Coronary artery (tissue), 2 donors: ENCODE results near the gene CTF1.

Experiments used
- DNase-seq: peaks from one replicate; pipeline ENCODE4 v3.0.0-alpha.2; 2017; ENCODE audit warnings: low spot score
- H3K27ac ChIP-seq, 2 donors: fragments of 200-600 bp; sonication (generic); one replicate each; pipeline ENCODE4 v1.5.1; 2016 to 2019
- H3K4me3 ChIP-seq: fragments of 200-600 bp; sonication (generic); 2 replicates; pipeline ENCODE4 v1.5.1; 2016; ENCODE audit warnings: mild to moderate bottlenecking, moderate library complexity
- TF ChIP-seq, protein P1 (sequence below): fragments of 200-600 bp; sonication (generic); IDR thresholded peaks from one replicate; pipeline ENCODE4 v1.5.1; 2019; ENCODE audit warnings: antibody characterized with exemption

The CTF1 gene

GRCh38 chr16:30926937-30927788 is 30.7 kb downstream of the CTF1 start:
- TF ChIP-seq, protein P1, sequence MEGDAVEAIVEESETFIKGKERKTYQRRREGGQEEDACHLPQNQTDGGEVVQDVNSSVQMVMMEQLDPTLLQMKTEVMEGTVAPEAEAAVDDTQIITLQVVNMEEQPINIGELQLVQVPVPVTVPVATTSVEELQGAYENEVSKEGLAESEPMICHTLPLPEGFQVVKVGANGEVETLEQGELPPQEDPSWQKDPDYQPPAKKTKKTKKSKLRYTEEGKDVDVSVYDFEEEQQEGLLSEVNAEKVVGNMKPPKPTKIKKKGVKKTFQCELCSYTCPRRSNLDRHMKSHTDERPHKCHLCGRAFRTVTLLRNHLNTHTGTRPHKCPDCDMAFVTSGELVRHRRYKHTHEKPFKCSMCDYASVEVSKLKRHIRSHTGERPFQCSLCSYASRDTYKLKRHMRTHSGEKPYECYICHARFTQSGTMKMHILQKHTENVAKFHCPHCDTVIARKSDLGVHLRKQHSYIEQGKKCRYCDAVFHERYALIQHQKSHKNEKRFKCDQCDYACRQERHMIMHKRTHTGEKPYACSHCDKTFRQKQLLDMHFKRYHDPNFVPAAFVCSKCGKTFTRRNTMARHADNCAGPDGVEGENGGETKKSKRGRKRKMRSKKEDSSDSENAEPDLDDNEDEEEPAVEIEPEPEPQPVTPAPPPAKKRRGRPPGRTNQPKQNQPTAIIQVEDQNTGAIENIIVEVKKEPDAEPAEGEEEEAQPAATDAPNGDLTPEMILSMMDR: no peak
- DNase-seq: no peak
- H3K27ac ChIP-seq: peak overlapping the region in 1 of 2 donors; percentile 3
- H3K4me3 ChIP-seq: no peak overlapping the region

- no peak overlapping the region for H3K4me3 ChIP-seq
- no peak for DNase-seq
- H3K27ac ChIP-seq: peak overlapping the region in 1 of 2 donors; percentile 3
- TF ChIP-seq, protein P1: no peak
Observed at GRCh38 chr16:30927789-30928378, 31.5 kb downstream of the CTF1 start.

DNA sequence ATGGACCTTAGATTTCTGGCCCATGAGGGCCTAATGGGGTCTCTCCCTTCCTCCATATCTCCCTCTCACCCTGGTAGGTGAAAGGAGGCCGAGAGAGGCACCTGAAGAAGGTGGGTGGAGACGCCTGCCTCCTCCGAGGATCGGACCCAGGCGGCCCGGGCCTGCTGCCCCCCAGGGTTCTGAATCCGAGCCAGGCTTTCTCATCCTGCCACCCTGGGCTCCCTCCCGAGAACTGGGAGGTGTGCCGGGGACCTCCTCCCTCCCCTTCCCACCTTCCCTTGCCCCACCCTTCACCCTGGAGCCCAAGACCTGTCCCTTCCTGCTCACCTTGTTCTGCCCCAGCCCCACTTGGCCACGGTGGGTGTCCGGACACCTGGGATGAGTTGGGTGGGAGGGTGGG is 32.0 kb downstream of the CTF1 start:
- DNase-seq: no peak
- Histone ChIP-seq H3K4me3 (no peak overlapping the region), H3K27ac (no peak overlapping the region)
- TF ChIP-seq, protein P1: no peak

DNA sequence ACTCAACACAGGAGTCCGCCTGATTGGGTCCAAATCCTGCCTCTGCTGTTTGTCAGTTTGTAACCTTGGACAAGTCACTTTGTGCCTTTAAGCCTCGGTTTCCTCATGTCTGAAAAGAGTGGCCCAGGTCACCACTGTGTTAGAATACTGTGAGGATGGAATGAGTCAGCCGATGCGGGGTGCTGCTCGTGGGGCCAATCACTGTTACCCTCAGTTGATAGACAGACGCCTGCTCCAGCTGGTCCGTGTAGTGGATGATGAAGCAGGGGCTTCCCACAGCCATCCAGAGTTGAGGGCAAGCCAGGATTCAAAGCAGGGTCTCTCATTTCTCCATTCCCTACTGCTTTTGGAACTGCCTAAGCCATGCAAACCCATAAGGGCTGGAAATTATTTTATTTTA is 32.8 kb downstream of the CTF1 start:
- TF ChIP-seq, protein P1: no peak
- no peak overlapping the region for H3K4me3 ChIP-seq
- no peak overlapping the region for H3K27ac ChIP-seq
- DNase-seq: no peak

DNA sequence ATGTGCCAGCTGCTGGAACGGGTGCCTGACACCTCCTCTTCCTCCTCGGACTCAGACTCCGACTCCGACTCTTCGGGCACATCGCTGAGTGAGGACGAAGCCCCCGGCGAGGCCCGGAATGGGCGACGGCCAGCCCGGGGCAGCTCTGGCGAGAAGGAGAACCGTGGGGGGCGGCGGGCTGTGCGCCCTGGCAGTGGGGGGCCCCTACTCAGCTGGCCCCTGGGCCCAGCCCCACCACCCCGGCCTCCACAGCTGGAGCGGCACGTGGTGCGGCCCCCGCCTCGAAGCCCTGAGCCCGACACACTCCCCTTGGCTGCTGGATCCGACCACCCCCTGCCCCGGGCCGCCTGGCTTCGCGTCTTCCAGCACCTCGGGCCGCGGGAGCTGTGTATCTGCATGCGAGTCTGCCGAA is 33.8 kb downstream of the CTF1 start:
- no peak overlapping the region for H3K27ac ChIP-seq
- no peak for DNase-seq
- TF ChIP-seq, protein P1: no peak
- H3K4me3 ChIP-seq: no peak overlapping the region

- H3K27ac ChIP-seq: no peak overlapping the region
- H3K4me3 ChIP-seq: no peak overlapping the region
- TF ChIP-seq, protein P1: no peak
- DNase-seq: no peak
Observed at GRCh38 chr16:30931068-30931650, 34.7 kb downstream of the CTF1 start.
